GM21825 (cell line): Measurements from ENCODE around the gene MEGF8.

Experiments
- ATAC-seq: cut with Tn5 transposase; IDR thresholded peaks from one replicate; pipeline ENCODE4 v1.9.1; 2021; ENCODE audit warnings: mild to moderate bottlenecking, moderate library complexity; ENCODE audit not compliant: unreplicated experiment

The MEGF8 gene

GRCh38 chr19:42303101-42303464 is 22.4 kb upstream of the MEGF8 start:
- ATAC-seq: no peak

GRCh38 chr19:42303876-42304275 is 21.6 kb upstream of the MEGF8 start:
- ATAC-seq: no peak

GRCh38 chr19:42306646-42307045 is 18.8 kb upstream of the MEGF8 start:
- no peak for ATAC-seq

DNA sequence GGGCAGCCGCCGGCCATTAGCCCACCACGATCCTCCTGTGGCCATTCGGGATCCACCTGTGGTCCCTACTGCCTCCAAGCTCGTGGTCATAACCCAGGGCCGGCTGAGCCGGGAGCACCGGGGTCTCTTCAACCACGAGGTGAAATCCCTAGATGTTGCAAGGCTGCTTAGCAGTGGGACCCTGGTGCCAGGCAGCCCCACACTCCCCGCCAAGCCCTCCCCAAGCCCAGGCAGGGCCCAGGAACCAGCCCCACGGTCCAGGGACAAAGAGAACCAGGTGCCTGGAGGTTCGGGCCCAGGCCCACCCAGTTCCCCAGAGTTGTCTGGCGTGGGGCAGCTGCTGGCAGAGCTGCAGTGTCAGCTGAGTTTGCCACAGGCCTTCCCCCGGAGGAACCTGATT is 15.7 kb upstream of the MEGF8 start:
- ATAC-seq: no peak

GRCh38 chr19:42311657-42312056 is 13.8 kb upstream of the MEGF8 start:
- ATAC-seq: no peak

DNA sequence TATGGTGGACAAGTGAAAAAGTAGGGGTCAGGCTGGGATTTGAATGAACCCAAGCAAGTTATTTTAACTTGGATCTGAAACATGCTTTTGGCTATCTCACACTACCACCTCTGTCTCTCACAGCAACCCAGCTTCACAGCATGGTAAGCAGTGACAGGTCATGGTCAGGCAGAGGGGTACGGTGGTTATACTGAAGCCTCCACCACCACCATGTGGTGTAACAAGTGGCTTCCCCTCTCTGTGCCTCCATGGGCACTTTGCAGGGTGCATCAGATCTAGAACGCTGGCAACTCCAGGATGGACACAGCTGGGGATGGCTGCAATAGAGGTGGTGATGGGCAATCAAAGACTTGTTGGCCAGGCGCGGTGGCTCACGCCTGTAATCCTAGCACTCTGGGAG is 13.1 kb upstream of the MEGF8 start:
- no peak for ATAC-seq

GRCh38 chr19:42313096-42313839 is 12.2 kb upstream of the MEGF8 start, which contains the start of gene TMEM145:
Gene TMEM145 (plus strand): TSS chr19:42313309. CDS start chr19:42313377, 68 bp downstream.
- no peak for ATAC-seq

- no peak for ATAC-seq
Observed at GRCh38 chr19:42313840-42314755, 11.3 kb upstream of the MEGF8 start.

DNA sequence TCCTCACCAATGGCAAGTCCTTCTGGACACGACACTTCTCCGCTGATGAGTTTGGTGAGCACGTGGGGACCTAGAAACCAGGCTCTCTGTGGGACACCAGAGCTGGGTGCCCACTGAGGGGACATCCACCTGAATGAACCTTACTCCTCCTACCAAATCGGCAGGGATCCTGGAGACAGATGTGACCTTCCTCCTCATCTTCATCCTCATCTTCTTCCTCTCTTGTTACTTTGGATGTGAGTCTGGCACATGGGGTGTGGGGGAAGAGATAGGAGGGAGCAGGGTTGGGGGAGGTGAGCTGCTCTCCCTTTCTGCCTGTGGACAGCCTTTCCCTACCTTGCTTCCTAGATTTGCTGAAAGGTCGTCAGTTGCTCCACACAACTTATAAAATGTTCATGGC is 10.4 kb upstream of the MEGF8 start:
- no peak for ATAC-seq

DNA sequence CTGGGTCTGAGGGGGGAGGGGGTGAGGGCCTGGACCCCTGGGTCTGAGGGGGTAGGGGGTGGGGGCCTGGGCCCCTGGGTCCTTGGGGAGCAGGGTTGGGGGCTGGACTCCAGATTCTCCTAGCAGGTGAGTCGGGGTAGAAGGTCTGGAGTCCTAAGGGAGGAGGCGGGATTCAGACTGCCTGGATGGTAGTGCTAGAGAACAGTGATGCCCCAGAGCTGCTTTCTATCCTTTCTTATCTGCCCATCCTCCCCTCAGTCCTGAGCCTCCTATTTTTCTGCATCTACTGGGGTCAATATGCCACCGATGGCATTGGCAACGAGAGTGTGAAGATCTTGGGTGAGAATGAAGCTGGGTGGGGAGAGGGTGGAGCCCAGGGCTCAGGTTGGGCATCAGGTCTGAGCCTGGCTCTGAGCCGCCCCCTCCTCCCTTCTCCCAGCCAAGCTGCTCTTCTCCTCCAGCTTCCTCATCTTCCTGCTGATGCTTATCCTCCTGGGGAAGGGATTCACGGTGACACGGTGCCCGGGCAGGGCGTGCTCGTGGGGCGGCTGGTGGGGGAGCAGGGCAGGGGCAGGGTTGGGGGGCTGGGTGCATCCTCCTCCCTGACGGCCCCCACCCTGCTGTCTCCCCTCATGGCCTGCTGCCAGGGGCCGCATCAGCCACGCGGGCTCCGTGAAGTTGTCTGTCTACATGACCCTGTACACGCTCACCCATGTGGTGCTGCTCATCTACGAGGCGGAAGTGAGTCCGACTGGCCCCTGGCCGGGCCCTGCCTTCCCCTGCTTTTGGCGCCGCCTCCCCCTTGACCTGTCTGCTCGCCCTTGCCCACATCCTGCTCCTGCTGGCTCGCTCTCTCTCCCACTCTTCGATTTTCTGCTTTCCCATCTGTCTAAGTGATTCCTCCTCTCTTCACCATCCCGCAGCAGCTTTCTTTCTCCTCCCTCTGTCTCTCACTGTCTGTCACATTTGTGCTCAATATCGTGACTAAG is 8.9 kb upstream of the MEGF8 start:
- no peak for ATAC-seq

DNA sequence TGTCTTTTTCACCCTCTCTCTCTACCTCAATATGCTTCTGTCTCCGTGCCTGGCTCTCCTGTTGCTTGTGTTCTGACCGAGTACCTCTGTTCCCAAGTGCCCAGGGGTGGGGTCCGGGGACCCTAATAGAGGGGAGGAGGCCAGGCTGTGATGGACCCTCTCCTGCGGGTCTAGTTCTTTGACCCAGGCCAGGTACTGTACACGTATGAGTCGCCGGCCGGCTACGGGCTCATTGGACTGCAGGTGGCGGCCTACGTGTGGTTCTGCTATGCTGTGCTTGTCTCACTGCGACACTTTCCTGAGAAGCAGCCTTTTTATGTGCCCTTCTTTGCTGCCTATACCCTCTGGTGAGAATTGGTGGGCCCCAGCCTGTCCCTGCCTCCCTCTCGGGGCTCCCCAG is 7.9 kb upstream of the MEGF8 start:
- ATAC-seq: no peak

DNA sequence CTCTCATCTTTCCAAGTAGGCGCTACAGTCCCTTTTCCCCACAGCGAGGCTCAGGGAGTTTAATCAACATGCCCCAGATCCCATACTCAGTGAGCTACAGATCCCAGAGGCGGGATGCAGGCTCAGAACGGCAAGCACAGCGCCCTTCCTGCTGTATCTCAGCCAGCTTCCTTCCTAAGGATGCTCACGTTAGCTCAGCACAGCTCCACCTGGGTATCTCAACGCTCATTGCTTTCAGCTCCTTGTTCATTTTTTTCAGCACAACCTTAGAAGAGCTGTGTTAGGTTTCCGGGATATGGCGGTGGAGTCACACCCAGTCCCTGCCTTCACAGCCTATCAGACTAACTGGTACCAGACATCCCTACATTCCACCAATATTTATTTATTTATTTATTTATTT is 3.1 kb upstream of the MEGF8 start:
- no peak for ATAC-seq

- ATAC-seq: no peak
Observed at GRCh38 chr19:42323473-42323851, 2.0 kb upstream of the MEGF8 start.

DNA sequence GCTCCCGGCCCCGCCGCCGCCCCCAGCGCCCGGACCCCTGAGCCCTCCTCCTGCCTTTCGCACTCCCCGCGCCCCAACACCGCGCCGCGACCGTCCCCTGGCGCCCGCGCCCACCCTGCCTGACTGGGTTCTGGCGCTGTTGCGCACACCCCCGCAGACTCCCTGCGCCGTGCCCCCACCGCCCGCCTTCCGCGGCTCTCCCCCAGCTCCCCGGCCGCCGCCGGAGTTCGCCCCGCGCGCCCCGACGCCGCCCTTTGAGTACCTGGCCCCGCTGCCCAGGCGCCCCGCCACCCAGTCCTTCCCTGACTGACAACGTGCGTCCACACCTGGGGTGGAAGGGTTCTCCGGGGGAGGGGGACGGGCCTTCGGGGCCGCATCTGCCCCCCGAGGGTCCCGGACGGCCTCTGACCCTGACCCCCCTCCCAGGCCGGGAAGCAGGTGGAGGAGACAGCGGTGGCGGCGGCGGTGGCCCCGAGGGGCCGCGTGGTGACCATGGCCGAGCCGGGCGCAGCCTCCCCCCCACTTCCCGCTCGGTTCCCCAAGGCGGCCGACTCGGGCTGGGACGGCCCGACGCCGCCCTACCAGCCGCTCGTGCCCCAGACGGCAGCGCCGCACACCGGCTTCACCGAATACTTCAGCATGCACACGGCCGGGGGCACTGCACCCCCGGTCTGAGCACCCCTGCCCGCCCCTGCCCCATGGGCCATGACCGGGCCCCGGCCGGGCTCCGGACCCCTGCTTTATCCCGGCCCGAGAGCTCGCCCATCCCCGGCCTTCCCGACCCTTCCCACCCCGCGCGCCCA is 1.4 kb upstream of the MEGF8 start:
- no peak for ATAC-seq

- ATAC-seq: no peak
Observed at GRCh38 chr19:42324655-42325307, 654 bp upstream of the MEGF8 start.

GRCh38 chr19:42325896-42326771 is 699 bp downstream of the MEGF8 start:
- ATAC-seq: peak; percentile 2

GRCh38 chr19:42326969-42327368 is 1.5 kb downstream of the MEGF8 start:
- ATAC-seq: no peak

- ATAC-seq: no peak
Observed at GRCh38 chr19:42327381-42327780, 1.9 kb downstream of the MEGF8 start.

DNA sequence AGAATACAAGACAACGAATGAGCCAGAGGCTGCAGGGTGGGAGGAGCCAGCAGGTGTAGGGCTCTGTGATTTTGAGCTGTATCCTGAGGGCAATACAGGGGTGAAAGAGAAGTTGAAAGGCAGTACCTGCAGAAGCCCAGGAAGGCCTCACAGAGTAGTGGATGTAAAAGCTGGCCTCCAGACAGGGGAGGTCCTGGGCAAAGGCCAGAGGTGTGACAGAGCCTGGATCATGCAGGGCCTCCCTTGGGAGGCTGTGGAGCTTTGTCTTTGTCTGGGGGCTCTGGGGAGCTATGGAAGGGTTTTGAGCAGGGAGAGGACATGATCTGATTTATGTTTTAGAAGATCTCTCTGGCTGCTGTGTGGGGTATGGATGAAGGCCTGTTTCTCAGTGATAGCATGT is 2.7 kb downstream of the MEGF8 start:
- no peak for ATAC-seq
